GM06990 (cell line): ENCODE results near the gene SMIM12.

Experiments
- DNase-seq: peaks from one replicate; pipeline ENCODE4 v3.0.0-alpha.2; 2011; ENCODE audit not compliant: insufficient read length; ENCODE audit errors: extremely low read depth
- H3K27me3 ChIP-seq: replicated peaks from 2 replicates; pipeline ENCODE4 v1.6.0; 2011; ENCODE audit warnings: low read length; ENCODE audit not compliant: control insufficient read depth, insufficient read depth
- H3K36me3 ChIP-seq: 2 replicates; pipeline ENCODE4 v1.5.1; 2011; ENCODE audit warnings: low read length; ENCODE audit not compliant: control insufficient read depth, insufficient read depth
- H3K4me3 ChIP-seq: replicated peaks from 2 replicates; pipeline ENCODE4 v1.5.1; 2011; ENCODE audit warnings: low read depth, mild to moderate bottlenecking, control low read depth, low read length
- TF ChIP-seq, protein P1 (sequence below): IDR thresholded peaks from 2 replicates; pipeline ENCODE4 v1.5.1; 2011; ENCODE audit warnings: low read length, control low read depth, mild to moderate bottlenecking, inconsistent platforms; ENCODE audit not compliant: insufficient read depth, poor library complexity, severe bottlenecking

The SMIM12 gene

GRCh38 chr1:34803770-34804169, 55.8 kb downstream of the SMIM12 start:
- DNase-seq: no peak
- no peak overlapping the region for H3K4me3 ChIP-seq
- TF ChIP-seq, protein P1, sequence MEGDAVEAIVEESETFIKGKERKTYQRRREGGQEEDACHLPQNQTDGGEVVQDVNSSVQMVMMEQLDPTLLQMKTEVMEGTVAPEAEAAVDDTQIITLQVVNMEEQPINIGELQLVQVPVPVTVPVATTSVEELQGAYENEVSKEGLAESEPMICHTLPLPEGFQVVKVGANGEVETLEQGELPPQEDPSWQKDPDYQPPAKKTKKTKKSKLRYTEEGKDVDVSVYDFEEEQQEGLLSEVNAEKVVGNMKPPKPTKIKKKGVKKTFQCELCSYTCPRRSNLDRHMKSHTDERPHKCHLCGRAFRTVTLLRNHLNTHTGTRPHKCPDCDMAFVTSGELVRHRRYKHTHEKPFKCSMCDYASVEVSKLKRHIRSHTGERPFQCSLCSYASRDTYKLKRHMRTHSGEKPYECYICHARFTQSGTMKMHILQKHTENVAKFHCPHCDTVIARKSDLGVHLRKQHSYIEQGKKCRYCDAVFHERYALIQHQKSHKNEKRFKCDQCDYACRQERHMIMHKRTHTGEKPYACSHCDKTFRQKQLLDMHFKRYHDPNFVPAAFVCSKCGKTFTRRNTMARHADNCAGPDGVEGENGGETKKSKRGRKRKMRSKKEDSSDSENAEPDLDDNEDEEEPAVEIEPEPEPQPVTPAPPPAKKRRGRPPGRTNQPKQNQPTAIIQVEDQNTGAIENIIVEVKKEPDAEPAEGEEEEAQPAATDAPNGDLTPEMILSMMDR: no peak
- H3K27me3 ChIP-seq: no peaks in the 10 kb centered on the region; the same call in none of the 2 replicates
- no peaks in the 10 kb centered on the region for H3K36me3 ChIP-seq
